DND-41 (cell line): ENCODE measurements around the gene BMP8B.

Experiments
- EZH2 ChIP-seq: IDR thresholded peaks from 3 replicates; pipeline ENCODE4 v1.6.1; 2012; ENCODE audit warnings: borderline replicate concordance, low read depth, mild to moderate bottlenecking, moderate library complexity, low read length, inconsistent platforms; ENCODE audit not compliant: severe bottlenecking
- TF ChIP-seq, protein P1 (sequence below): IDR thresholded peaks from 2 replicates; pipeline ENCODE4 v1.5.1; 2012; ENCODE audit warnings: borderline replicate concordance, low read length, moderate library complexity, mild to moderate bottlenecking; ENCODE audit not compliant: poor library complexity, severe bottlenecking; ENCODE audit errors: extremely low read depth

- TF ChIP-seq, protein P1, sequence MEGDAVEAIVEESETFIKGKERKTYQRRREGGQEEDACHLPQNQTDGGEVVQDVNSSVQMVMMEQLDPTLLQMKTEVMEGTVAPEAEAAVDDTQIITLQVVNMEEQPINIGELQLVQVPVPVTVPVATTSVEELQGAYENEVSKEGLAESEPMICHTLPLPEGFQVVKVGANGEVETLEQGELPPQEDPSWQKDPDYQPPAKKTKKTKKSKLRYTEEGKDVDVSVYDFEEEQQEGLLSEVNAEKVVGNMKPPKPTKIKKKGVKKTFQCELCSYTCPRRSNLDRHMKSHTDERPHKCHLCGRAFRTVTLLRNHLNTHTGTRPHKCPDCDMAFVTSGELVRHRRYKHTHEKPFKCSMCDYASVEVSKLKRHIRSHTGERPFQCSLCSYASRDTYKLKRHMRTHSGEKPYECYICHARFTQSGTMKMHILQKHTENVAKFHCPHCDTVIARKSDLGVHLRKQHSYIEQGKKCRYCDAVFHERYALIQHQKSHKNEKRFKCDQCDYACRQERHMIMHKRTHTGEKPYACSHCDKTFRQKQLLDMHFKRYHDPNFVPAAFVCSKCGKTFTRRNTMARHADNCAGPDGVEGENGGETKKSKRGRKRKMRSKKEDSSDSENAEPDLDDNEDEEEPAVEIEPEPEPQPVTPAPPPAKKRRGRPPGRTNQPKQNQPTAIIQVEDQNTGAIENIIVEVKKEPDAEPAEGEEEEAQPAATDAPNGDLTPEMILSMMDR: no peak
- TF ChIP-seq EZH2: no peak
Observed at GRCh38 chr1:39732730-39733129, 55.9 kb downstream of the BMP8B start.
